OCI-LY7 (cell line): Measurements from ENCODE around the gene TYK2. TPM values are rescaled to one million over a fixed set of nuclear protein-coding genes. Genes with fewer than 3 reads are reported as not detected.

ENCODE experiments used
- BruUV-seq: library from RNA; stranded (reverse); fragments of 400-500 nt; replicated peaks from 2 replicates; lab custom pipeline; 2021; lab: Mats Ljungman, UMichigan
- CTCF ChIA-PET: fragments of 300-600 bp; sonication (Branson Sonifier 250); formaldehyde crosslinking; loops from one replicate; lab custom pipeline; 2022; ENCODE audit warnings: antibody characterized with exemption; ENCODE audit not compliant: unreplicated experiment; lab: Charles Lee
- POLR2A ChIA-PET: fragments of 300-600 bp; sonication (Branson Sonifier 250); formaldehyde crosslinking; loops from one replicate; lab custom pipeline; 2022; ENCODE audit warnings: antibody characterized with exemption; lab: Charles Lee
- DNase-seq: peaks from one replicate; pipeline ENCODE4 v3.0.0-alpha.2; 2015; ENCODE audit warnings: low spot score
- H2AFZ ChIP-seq: fragments of 200-600 bp; sonication (generic), shearing (Covaris generic); 2 replicates; pipeline ENCODE4 v1.6.1; 2014; ENCODE audit warnings: mild to moderate bottlenecking, antibody characterized with exemption, low read length, moderate library complexity
- H3K27ac ChIP-seq: fragments of 200-600 bp; sonication (generic); 2 replicates; pipeline ENCODE4 v1.5.1; 2014; ENCODE audit warnings: mixed run types, low read depth, mild to moderate bottlenecking, moderate library complexity, low read length, inconsistent platforms; ENCODE audit not compliant: poor library complexity, severe bottlenecking
- H3K36me3 ChIP-seq: fragments of 200-600 bp; sonication (generic); 2 replicates; pipeline ENCODE4 v1.6.1; 2014; ENCODE audit warnings: mild to moderate bottlenecking, antibody characterized with exemption, low read length, moderate library complexity, mixed read lengths; ENCODE audit not compliant: insufficient read depth
- H3K4me1 ChIP-seq: fragments of 200-600 bp; sonication (generic); 2 replicates; pipeline ENCODE4 v1.5.1; 2014; ENCODE audit warnings: mild to moderate bottlenecking, low read length; ENCODE audit not compliant: insufficient read depth, poor library complexity, severe bottlenecking
- H3K4me2 ChIP-seq: fragments of 200-600 bp; sonication (generic); 2 replicates; pipeline ENCODE4 v1.6.1; 2014; ENCODE audit warnings: mild to moderate bottlenecking, low read length
- H3K4me3 ChIP-seq: fragments of 200-600 bp; sonication (generic); 2 replicates; pipeline ENCODE4 v1.5.1; 2014; ENCODE audit warnings: mild to moderate bottlenecking, low read depth, low read length; ENCODE audit not compliant: poor library complexity, severe bottlenecking
- H3K79me2 ChIP-seq: fragments of 200-600 bp; sonication (generic); 2 replicates; pipeline ENCODE4 v1.6.1; 2016; ENCODE audit warnings: low read depth, mild to moderate bottlenecking, low read length, moderate library complexity, mixed read lengths; ENCODE audit not compliant: insufficient read depth
- H3K9me2 ChIP-seq: fragments of 200-600 bp; sonication (generic); 2 replicates; pipeline ENCODE4 v1.6.1; 2016; ENCODE audit warnings: mild to moderate bottlenecking, low read length, mixed read lengths; ENCODE audit not compliant: insufficient read depth
- H3K9me3 ChIP-seq: fragments of 200-600 bp; sonication (generic); 2 replicates; pipeline ENCODE4 v1.6.1; 2014; ENCODE audit warnings: mild to moderate bottlenecking, mixed run types, low read length, mixed read lengths
- H4K20me1 ChIP-seq: fragments of 200-600 bp; sonication (generic); 2 replicates; pipeline ENCODE4 v1.6.1; 2014; ENCODE audit warnings: mild to moderate bottlenecking, antibody characterized with exemption, low read length, moderate library complexity, mixed read lengths; ENCODE audit not compliant: insufficient read depth
- CTCF ChIP-seq: fragments of 200-600 bp; sonication (generic); conservative IDR thresholded peaks from 2 replicates; pipeline ENCODE4 v1.5.1; 2014; ENCODE audit warnings: mild to moderate bottlenecking, antibody characterized with exemption, low read length, moderate library complexity, mixed read lengths
- EZH2phosphoT487 ChIP-seq: fragments of 200-600 bp; sonication (generic); IDR thresholded peaks from 2 replicates; pipeline ENCODE4 v1.6.1; 2018; ENCODE audit warnings: low read depth, borderline replicate concordance, mild to moderate bottlenecking, mixed run types, antibody characterized with exemption, low read length, moderate library complexity, mixed read lengths
- intact Hi-C: fragments of 100-400 bp; cut with micrococcal nuclease; formaldehyde crosslinking; loops from one replicate; pipeline ENCODE4 v1.10.0; 2022; ENCODE audit not compliant: unreplicated experiment
- total RNA-seq, 2 experiments: library from RNA; depleted of rRNA in 1 of 2; stranded (reverse); fragments of >200 nt in 1 of 2; shearing (Covaris generic) in 1 of 2; gene quantifications; 2 replicates each; pipeline ENCODE4 v1.2.3, GENCODE V29; 2014 to 2022

Gene TYK2
- total RNA-seq, 2 experiments from 2014 or later = 185 to 216 TPM

- Histone ChIP-seq H3K36me3 (peaks cover 20% of the 10 kb centered on the region), H3K9me2 (no peaks in the 10 kb centered on the region), H3K4me2 (peak overlapping the region; percentile 76), H4K20me1 (peaks cover 8% of the 10 kb centered on the region), H2AFZ (no peak overlapping the region), H3K27ac (no peak overlapping the region), H3K79me2 (peaks cover 25% of the 10 kb centered on the region), H3K4me3 (no peak overlapping the region), H3K9me3 (no peaks in the 10 kb centered on the region), H3K4me1 (peaks cover 50% of the 10 kb centered on the region)
- POLR2A ChIA-PET = no interaction called here
- intact Hi-C loops = loop anchor here (10.0 kb wide), 1 partner anchor 229 kb away; the partner anchor contains the start of genes CDKN2D and KRI1
- BruUV-seq = no TSS peak
- DNase-seq = no peak
- TF ChIP-seq EZH2phosphoT487 = no peak
- TF ChIP-seq CTCF = no peak
- CTCF ChIA-PET = no interaction called here
Measured at GRCh38 chr19:10335352-10335985, 44.9 kb downstream of the TYK2 start.

- BruUV-seq = no TSS peak
- H3K4me3 ChIP-seq = peak overlapping the region; percentile 83
- H3K27ac ChIP-seq = no peak overlapping the region
- intact Hi-C loops = loop anchor here (10.0 kb wide), 1 partner anchor 230 kb away; the partner anchor contains the start of genes CDKN2D and KRI1
- DNase-seq = peak; percentile 83
- ChIA-PET POLR2A (interaction anchor here (0.5 to 1.0 kb wide), 3 partner anchors 7 to 564 kb away, joined by 3 to 4 read pairs (median 3); no protein-coding TSS in a partner anchor), CTCF (interaction anchor here (0.5 kb wide), 1 partner anchor 434 kb away, joined by 3 read pairs; no protein-coding TSS in a partner anchor)
- H3K79me2 ChIP-seq = peaks cover 30% of the 10 kb centered on the region
- peaks cover 27% of the 10 kb centered on the region for H3K36me3 ChIP-seq
- peak; percentile 50; the same call in 1 of the 2 replicates for TF ChIP-seq CTCF
- TF ChIP-seq EZH2phosphoT487 = no peak
- no peaks in the 10 kb centered on the region for H3K9me3 ChIP-seq
- peak overlapping the region; percentile 76 for H3K4me2 ChIP-seq
- H3K4me1 ChIP-seq = peaks cover 45% of the 10 kb centered on the region
- no peak overlapping the region for H2AFZ ChIP-seq
- H3K9me2 ChIP-seq = no peaks in the 10 kb centered on the region
- peaks cover 12% of the 10 kb centered on the region for H4K20me1 ChIP-seq
Measured at GRCh38 chr19:10334588-10335351, 45.6 kb downstream of the TYK2 start.
